HG02571 (cell line): ENCODE results near the gene MPV17.
"Not testable (repeated sequence)": the region's sequence is repeated elsewhere in the genome, so short reads cannot be mapped to it uniquely, and the experiment has no call there.

Source experiments
- ATAC-seq: cut with Tn5 transposase; IDR thresholded peaks from one replicate; pipeline ENCODE4 v1.9.1; 2021; ENCODE audit warnings: mild to moderate bottlenecking, moderate library complexity; ENCODE audit not compliant: unreplicated experiment

MPV17 gene

DNA sequence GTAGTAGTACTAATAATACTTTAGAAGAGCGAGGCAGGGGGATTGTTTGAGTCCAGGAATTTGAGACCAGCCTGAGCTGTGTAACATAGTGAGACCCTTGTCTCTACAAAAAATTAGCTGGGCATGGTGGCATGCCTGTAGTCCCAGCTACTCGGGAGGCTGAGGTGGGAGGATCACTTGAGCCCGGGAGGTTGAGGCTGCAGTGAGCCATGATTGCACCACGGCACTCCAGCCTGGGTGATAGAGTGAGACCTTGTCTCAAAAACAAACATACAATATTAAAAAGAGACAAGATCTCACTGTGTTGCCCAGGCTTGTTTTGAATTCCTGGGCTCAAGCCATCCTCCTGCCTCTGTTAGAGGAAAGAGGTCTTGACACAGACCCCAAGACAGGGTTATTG lies 22.3 kb downstream of the MPV17 start:
- not testable (repeated sequence) for ATAC-seq

DNA sequence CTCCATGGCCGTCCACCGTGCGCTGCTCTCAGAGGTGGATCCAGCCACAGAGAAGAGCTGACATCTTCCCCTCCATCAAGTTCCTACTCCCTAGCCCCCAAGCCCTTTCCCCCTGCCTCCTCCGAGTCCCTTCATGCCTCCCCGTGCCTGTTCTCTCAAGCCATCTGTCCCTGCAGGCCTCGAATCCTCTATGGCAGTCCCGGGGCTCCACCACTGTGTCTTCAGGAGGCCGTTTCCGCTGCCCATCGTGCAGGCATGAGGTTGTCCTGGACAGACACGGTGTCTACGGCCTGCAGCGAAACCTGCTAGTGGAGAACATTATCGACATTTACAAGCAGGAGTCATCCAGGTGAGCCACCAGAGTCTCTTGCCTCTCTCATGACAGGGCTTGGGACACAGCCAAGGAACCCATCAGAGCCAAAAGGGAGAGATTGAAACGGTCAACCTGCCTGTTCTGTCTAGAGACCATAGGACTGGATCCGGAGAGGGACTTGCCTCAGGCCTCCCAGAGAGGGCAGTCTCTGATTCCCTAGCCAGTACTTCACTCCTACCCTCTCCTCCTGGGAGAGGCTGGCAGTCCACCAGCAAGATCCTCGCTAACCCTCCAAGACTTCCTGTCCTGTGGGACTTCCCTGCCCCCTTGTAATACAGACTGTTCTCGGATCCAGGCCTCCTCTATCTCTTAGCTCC lies 24.4 kb downstream of the MPV17 start:
- no peak for ATAC-seq

DNA sequence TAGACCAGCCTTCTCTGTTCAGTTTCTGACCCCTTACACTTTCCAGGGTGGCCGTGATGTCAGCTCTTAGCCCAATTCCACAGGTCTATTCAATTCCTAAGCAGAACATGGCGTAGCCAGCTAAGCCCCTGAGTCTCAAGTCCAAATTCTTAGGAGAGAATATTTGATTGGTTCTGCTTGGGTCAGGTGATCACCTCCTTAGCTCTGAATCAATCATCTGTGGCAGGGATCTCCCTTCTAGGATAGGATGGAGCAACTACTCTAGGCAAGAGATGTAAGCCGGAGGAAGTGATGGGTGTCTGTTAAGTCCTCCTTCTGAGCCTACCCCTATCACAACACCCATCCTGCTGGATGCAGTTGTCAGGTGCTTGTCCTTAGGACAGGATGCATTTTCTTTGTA lies 25.7 kb downstream of the MPV17 start:
- ATAC-seq: no peak

DNA sequence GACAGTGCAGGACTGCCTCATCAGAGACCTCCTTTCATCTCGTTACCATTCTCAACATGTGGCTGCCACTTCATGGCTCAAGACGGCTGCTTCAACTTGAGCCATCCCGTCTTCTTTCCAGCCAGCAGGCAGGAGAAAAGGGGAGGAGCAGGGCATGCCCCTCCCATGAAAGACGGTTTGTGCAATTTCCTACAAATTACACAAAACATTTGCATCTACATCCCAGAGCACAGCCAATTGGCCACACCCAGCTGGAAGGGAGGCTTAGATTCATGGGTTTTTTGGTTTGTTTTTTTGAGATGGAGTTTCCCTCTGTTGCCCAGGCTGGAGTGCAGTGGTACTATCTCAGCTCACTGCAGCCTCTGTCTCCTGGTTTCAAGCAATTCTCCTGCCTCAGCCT lies 26.4 kb downstream of the MPV17 start:
- no peak for ATAC-seq

DNA sequence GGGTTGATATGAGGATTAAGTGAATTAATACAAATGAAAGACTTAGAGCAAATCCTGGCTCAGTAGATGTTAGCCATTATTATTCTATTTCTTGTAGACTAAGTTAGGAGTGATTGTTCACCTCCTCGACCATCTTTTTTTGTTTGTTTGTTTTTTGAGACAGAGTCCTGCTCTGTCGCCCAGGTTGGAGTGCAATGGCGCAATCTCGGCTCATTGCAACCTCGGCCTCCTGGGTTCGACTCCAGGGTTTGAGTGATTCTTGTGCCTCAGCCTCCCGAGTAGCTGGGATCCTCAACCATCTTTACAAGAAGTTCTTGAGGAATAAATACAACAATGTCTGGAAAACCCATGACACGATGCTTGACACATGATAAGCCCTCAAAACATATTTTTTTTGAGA lies 28.0 kb downstream of the MPV17 start:
- ATAC-seq: no peak

DNA sequence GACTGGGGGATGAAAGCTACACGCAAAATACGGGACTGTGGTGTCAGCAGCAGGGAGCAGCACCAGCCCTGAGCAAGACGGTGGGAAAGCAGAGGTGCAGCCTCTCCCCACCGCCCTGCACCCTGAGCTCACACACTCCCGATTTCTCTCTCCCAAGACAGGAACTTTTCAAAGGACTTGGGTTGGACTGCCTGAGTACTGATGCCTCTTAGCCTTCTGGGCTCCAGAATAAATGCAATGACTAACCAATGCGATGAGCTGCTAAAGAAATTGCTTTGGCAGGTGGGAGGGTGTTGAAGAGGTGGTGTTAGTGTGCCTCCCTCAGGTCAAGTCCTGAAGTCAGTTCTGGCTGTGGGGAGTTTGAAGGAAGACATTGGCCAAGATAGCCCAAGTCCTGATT lies 31.0 kb downstream of the MPV17 start:
- ATAC-seq: no peak

DNA sequence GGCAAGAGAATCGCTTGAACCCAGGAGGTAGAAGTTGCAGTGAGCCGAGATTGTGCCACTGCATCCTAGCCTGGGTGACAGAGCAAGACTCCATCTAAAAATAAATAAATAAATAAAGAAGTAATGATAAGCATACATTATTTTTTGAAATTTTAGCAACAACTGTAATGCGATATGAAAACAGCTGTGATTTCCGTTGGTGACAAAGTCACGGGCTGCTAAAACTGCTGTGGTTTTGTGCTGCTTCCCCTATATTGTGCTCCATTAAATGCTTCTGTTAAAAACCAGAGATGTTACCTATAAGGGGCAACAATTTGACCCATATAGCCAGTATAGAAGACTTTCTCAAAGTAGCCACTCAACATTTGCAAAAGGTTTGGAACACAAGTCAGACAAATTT lies 32.3 kb downstream of the MPV17 start:
- ATAC-seq: no peak

DNA sequence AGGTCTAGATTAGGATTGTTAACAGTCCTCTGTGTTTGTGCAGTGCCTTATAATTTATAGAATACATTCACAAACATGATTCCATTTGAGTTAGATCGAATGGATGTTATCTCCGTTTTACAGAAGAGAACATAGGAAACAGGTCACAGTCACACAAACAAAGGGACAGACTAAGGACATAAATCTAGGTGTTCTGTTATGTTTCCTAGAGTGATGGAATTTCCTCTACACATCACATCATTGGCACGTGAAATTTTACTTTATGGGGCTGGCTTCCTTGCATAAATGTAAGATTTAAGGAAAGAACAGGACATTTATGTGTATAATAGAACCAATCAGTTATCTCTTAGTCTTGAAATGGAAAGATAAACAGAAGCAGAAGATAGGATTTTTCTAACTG lies 34.3 kb downstream of the MPV17 start:
- ATAC-seq: no peak

DNA sequence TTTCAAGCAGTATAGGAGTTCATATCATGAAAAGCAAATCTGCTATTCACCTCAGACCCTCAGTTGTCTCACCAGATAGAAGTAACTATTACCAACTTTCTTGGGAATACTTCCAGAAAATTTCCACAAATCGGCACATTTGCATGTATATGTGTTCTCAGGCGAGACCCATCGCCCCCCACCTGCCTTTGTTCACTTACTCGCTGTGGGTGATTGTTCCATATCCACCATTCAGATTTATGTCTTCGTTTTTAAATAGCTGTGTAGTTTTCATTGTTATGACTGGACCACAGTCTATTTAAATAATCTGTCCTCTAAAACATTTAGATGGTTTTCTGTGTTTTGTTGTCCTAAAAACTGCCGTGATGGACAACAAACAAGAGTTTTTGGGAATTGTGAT lies 37.4 kb downstream of the MPV17 start:
- ATAC-seq: no peak

DNA sequence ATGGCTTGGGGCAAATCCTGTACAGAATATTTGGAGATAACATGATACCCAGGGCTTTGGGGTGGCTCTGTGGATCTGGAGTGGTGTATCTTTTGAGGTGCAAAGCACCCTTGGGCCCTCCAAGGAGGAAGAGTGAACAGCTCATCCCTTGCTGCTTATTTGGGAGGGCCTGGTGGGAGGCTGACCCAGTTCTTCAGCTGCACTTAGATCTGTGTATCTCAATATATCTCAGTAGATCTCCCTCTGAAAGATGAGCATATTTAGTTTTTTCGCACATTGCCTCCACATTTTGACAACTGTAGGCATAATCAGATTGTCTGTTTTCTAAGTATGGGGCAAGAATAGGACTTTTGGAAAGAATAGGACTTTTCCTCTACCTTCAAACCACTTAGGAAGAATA lies 37.9 kb downstream of the MPV17 start:
- ATAC-seq: no peak

DNA sequence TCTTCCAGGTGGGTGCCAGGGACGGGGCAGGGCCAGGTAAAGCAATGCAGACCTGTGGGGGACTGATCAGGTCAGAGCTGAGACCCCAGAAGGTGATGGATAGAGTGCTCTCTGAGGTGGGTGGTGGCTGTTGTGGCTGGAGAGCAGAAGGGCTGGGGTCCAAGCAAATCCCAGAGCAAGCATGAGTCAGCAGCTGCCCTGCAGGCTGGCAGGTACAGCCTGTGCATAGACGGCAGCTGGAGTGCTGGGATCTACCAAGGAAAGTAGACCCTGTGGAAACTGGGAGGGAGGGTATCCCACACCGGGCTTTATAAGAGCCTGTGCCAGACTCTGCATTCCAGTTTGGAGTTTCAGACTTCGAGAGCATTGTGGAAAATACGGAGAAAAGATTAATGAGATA lies 40.0 kb downstream of the MPV17 start:
- no peak for ATAC-seq

DNA sequence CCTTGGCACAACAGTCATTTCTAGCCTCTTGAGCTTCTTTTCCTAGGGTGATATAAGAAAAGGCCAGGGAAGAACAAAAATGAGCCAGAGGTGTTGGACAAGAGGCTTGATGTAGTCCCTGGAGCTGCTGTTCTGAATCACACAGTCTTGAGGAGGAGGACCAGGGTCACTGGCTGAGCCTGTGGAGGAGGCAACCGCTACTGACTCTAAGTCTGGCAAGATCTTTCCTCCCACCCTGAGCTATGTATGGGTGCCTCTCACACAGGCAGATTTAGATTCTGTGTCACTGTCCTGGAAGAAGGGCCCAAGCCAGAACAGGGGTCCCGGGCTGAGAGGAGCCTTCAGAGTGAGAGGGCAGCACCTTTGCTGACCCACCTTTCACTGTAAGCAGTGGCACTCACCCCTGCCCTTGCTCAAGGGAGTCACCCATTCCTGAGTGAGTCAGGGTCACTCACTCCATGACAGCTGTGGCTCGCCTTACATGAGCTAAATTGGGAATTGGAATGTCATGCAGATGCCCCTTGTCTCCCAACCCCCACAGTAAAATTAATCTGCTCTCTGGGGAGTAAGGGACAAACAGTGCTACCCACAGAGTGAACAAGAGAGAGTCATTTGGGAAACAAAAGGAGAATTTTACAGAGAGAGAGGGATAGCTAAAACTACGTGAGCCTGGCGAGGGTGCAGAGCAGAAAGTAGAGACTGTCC lies 40.9 kb downstream of the MPV17 start, which contains the start of gene TRIM54:
TSS of gene TRIM54 (plus strand) at position 575 of the 705 bp plus-strand sequence. CDS start 303 bp downstream, outside the sequence.
- ATAC-seq: no peak

DNA sequence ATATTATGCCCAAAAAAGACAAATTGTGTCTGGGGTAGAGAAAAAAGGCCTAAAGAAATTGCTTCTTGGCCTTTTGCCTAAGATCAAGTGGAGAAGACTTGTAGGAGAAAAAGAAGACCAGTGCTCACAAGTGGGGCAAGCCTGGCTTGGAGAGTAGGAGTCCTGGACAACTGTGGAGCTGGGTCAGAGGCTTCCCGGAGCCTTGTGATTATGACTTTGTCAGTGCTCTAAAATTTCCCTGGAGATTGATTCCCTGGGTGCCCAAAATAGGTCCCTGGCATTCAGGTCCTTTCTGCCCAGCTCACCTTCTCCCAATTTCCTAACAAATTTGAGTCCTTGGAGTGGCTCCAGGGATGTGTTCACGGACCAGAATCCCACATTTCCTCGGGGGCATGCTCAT lies 41.5 kb downstream of the MPV17 start:
- ATAC-seq: no peak

DNA sequence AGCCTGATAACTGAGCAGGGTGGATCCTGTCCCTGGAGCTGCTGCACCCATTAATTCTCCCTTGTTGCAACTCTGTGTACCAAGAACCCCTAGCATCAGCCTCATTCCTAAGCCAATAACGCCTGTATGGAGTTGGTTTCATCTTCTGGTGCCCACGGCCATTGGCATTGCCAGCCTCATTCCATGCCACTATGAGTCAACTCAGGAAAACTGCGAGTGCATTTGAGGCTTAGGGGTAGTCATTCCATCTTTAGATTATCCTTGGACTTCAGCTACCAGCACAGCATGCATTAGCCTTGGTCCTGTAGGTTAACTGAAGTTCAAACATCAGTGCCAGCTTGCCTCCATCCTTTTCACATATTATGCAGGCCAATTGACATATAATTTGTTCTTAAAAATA lies 42.1 kb downstream of the MPV17 start:
- ATAC-seq: no peak

DNA sequence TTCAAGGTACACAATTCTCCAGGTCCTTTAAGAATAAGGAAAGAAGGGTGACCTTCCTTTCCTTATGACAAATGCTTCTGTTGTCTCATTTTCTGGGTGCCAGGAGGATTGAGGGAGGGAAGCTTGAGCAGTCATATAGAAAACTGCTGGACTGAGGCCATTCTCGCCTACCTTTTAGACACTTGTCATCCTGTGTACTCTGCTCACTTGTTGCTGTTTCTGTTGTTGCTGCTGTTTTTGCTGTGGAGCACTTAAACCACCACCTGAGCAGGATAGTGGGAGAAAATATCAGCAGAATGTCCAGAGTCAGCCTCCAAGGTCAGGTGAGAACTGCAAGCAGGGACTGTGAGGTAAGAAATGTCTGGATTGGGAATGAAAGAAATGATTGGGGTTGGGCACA lies 44.9 kb downstream of the MPV17 start:
- no peak for ATAC-seq

DNA sequence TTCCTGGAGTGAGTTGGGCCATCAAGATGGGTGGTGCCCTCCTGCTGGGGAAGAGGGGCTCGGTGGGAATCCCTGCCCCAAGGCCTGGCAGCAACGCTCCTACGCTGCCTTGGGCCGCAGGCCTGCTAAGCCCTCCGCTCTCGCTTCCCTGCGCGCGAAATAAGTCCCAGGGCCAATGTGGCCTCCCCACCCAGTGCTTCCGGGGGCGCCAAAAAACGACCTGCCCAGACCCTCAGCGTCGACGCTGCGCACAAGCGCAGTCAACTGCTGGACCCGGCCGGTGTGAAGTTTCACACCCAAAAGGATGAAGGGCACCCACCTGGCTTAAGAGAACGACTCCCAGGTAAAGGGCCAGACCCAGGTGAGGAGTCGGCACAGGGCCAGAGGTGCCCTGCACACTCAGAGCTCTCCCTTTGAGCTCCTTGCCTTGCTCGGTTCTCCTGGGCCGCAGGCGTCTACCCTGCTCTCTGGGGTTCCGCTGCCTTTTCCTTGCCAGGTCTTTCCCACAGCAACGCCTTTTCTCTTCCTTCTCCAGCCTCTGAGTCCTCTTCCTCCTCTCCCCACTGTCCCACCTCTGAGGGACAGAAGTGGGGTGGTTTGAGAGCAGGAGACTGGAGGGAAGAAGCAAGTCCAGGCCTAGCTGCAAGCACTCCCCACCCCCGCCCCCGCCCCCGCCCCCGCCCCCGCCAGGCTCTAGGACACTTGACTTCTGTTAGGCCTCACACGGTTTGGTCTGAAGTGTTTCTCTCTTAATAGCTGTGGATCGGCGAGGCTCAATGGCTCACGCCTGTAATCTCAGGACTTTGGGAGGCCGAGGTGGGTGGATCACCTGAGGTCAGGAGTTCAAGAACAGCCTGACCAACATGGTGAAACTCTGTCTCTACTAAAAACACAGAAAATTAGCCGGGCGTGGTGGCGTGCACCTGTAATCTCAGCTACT lies 47.4 kb downstream of the MPV17 start, which contains the start of gene DNAJC5G:
TSS of gene DNAJC5G (plus strand) at position 223 of the 940 bp plus-strand sequence. CDS start 1,296 bp downstream, outside the sequence.
- no peak for ATAC-seq

DNA sequence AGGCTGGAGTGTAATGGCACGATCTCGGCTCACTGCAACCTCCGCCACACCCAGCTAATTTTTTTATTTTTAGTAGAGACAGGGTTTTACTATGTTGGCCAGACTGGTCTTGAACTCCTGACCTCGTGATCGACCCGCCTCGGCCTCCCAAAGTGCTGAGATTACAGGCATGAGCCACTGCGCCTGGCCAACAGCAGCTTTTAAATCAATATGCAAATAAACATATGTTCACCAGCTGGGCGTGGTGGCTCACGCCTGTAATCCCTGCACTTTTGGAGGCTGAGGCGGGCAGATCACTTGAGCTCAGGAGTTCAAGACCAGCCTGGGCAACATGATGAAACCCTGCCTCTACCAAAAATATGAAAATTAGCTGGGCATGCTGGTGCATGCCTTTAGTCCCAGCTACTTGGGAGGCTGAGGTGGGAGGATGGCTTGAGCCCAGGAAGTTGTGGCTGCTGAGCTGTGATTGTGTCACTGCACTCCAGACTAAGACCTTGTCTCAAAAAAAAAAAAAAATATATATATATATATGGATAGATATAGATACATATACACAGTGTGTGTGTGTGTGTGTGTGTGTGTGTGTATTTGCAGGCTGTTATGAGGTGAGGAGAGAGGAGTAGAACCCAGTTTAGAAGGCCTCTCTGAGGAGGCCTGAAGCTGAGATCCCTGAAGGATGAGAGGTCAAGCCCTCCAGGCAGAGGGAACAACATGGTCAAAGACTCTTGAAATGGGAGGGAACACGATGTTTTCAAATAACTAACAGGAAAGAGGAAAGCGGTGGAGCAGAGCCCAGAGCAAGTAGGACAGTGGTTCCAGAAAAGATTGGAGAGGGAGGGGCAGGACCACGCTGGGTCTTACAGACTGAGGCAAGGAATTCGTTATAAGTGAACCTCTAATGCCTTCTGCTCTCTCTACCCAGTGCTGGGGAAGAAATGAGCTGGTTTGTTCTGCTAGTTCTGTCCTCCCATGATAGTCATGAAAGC lies 50.1 kb downstream of the MPV17 start:
- not testable (repeated sequence) for ATAC-seq

DNA sequence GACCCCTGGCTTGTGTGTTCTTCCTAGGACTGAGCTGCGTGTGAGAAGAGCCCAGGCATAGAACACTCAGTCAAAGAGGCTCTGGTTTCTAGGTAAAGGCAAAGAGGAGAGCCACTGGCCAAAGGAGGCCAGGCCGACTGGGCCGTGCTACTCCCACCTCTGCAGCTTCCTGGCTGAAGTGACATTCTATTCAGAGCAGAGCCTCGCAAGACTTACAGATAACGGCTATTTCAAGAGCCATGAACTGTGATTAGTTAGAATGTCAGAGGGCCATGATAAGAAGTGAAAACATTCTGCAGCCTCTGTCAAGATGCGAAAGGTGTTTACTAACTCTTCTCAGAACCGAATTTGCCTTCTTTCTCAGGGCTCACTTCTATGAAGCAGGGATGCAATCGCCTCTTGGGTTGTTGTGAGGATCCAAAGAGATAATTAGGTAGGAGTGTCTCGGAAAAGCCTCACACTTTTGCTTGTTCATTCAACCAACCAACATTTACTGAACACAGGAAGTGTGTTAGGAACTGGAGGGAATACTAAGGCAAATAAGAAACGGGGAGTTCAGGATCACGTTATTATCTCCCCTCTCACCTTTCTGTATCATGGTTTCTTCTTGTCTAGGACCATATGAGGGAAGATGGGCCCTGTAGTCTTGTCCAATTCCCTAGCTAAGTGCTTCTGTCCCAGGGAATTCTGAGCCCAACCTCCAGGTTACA lies 51.1 kb downstream of the MPV17 start:
- no peak for ATAC-seq

DNA sequence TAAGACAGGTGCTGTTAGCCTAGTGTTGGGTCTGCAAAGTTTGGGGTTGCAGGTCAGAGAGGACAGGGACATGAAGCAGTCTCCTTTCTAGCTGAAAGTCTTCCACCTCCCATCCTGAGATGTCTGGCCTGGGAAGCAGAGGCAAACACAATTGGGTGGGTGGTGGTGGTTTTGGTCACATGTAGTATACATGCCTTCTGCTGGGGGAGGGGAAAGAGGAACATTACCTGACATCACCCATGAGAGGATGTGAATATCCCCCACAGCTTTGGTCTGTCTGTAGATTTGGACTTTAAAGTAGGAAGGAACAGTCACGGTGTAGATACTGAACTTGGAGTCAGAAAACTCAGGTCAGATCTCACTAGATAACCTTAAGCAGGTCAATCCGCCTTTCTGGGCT lies 52.2 kb downstream of the MPV17 start:
- no peak for ATAC-seq

DNA sequence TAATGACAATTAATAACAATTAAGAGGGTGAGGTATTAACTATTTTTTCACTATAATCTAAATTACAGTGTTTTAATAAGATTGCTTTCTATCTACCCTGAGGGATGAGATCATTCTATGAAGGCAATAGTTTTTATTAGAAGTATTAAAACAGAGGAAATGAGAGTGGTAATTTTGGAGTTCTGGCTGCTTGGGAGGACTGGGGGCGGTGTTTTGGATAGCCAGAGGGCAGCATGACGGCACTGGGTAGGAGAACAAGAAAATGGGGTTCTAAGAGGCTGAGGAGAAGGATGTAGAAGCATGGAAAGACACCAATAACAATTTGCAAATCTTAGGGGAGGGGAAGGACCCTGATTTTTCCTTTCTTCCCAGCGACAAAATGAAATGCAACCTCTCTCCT lies 52.8 kb downstream of the MPV17 start:
- ATAC-seq: no peak
